Stimulated activated CD8-positive, alpha-beta memory T cell treated with anti-CD3 and anti-CD28 coated beads, Interleukin-2, amount 100 ng/mL, for 1 hour (primary cell): ENCODE data around the gene ARSI.

Source experiments
- DNase-seq, 2 donors: peaks; one replicate each; pipeline ENCODE4 v3.0.0-alpha.2; 2020; ENCODE audit warnings: low read depth in 2 of 2

Gene ARSI

DNA sequence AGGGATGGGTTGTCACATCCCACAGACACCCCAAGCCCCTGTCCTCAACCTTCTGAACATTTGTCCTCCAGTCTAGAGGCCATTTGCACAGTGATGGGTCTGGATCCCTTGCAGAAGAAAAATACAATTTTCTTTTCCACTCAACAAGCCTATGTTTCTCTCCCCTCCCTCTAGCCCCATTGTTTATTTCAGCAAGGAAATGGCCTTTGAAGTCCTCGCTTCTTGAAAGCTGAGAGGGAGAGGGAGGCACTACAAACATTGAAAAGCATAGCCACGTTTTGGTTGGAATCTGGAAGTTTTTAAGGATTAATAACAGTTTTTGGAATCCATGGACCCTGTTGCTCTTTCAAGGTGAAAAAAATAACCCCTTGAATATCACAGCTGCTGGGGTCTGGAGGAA is 24.0 kb upstream of the ARSI start:
- no peak for DNase-seq

- no peak for DNase-seq
These were observed 22.7 kb upstream of the ARSI start for GRCh38 chr5:150325426-150325825.

DNA sequence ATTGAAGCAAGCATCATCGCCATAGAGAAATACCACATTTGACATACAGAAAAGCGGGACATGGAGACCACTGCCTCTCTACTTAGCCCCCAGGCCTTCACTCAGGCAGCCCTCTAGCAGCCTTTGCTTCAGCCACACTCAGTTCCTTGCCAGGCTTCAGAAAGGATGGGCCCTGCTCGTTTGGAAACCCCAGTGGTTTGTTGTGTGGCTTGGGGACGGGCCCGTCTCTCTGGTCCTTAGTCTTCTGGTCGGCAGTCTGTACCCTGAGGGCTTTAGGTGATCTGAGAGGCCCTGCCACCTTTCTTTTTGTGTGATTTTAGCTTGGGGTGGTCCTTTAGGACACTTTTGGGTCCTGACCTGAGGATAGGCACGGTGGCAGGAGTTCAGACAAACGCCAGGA is 21.1 kb upstream of the ARSI start:
- no peak for DNase-seq

GRCh38 chr5:150323092-150323491 is 20.4 kb upstream of the ARSI start:
- no peak for DNase-seq

DNA sequence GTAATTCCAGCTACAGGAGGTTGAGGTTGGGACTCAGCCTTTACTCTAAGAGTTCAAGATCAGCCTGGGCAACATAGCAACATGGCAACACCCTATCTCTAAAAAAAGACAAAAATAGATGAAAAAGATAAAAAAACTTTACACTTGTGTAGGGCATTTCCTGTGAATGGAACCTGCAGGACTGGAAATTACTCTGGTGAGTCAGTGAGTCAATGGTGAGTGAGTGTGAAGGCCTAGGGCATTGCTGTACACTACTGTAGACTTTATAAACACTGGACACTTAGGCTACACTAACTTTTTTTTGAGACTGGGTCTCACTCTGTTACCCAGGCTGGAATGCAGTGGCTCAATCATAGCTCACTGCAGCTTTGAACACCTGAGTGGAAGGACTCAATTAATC is 19.5 kb upstream of the ARSI start:
- DNase-seq, result no peak

- DNase-seq, result no peak
These were observed 19.1 kb upstream of the ARSI start for GRCh38 chr5:150321784-150322183.

- DNase-seq, result no peak
These were observed 18.5 kb upstream of the ARSI start for GRCh38 chr5:150321211-150321610.

- DNase-seq, result no peak
These were observed 17.4 kb upstream of the ARSI start for GRCh38 chr5:150320044-150320613.

DNA sequence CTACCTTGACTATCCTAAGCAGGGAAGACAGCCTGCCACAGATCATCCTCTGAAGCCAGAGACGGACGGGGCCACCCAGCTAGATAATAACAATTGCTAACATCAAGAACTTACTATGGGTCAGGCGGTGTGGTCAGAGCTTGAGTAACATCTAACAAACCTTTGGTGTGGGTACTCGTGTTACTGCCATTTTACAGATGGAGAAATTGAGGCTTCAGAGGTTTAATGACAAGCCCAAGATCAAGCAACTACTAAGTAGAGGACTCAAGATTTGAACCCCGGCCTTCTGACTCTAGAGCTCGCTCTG is 16.7 kb upstream of the ARSI start:
- no peak for DNase-seq

- no peak for DNase-seq
These were observed 16.1 kb upstream of the ARSI start for GRCh38 chr5:150318613-150319483.

DNA sequence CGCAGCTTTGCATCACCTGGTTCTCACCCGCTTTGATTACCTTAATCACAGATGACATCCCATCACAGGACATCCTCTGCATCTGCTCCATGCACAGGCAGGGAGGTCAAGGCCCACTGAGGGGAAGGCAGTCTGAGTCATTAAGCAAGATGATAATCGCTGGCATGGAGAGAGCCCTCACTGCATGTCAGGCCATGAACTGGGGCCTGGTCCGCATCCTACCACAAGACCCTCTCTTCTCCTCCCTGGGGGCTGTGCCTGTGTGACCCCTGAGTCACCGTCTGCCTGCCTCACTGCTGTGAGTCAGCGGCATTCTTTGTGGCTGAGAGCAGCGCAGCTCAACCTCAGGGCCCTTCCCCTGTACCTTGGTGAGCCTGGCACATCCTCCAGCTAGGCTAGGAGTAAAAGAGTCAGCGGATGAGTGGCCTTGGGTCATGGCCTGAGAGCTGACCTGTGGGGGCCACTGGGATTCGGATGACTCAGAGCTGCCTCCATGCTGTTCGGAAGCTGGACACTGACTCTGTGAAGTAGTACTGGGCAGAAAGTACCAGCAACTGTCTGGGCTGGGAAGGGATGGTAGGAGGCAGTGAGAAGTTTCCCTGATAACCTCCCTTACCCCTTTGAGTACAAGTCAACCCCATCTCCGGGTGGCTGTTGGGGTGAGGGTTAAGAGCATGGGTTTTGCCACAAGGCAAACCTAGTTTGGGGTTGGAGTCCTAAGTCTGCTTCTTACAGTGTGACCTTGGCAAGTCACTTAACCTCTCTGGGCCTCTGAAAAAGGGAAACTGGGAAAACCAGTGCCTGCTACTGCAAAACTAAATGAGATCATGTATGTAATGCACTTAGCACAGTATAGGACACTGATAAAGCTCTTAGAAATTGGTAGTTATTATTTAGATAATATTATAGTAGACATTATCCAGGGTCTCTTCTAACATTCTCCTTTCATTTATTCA is 14.6 kb upstream of the ARSI start:
- DNase-seq, result no peak

GRCh38 chr5:150316320-150316719 is 13.6 kb upstream of the ARSI start:
- DNase-seq, result no peak

DNA sequence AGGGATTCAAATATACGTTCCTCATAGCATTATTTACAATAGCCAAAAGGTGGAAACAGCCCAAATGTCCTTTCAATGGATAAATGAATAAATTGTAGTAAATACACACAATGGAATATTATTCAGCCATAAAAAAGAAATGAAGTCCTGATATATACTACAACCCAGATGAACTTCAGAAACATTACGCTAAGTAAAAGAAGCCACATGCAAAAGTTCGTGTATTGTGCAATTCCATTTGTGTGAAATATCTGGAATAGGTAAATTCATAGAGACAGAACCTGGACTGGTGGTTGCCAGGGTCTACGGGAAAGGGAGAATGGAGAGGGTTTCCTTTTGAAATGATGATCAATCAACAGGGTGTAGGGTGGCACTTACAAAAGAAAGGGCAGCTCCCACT is 12.5 kb upstream of the ARSI start:
- no peak for DNase-seq

DNA sequence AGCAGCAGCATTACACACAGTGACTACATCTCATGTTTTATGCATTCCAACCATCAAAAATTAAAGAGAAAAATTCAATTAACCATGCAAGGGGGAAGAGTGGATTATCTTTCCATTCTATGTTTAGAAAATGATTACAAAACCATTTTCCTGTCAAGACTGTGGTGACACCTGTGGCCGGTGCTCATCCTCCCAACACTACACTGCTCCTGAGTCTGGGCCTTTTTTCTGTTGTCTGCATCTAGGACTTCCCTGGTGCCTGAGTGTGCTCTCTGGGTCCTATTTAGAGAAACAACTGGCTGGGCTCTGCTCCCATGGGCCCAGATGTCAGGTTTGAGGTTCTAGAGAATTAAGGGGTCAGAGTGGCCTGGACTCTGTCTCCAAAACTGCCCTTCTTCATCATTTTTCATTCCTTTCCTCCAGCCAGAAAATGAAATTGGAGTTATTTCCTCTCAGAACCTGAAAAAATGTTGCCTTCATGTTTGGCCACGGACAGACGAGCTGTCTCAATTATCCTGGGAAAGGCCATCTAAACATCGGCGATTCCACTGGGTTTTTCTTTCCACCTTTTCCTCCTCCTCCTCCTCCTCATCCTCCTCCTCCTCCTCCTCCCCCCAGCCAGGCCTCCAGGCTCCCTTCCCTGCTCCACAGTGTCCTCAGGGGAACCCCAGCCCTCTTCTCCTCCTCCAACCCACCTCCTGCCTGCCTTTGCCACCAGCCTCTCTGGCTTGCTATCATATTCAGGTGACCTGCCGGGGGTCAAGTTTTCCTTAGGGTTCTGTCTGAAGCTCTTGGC is 11.4 kb upstream of the ARSI start:
- no peak for DNase-seq

DNA sequence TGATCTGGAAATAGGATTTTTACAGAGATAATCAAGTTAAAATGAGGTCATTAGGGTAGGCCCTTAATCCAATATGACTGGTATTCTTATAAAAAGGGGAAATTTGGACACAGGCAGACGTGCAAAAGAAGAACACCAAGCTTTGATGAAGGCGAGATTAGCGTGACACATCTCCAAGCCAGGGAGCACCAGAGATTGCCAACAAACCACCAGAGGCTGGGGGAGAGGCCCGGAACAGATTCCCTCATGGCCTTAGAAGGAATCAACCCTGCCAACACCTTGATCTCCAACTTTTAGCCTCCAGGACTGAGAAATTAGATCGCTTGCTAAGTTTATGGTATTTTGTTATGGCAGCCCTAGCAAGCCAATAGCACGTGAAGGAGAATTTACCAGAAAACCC is 10.8 kb upstream of the ARSI start:
- DNase-seq, result no peak

DNA sequence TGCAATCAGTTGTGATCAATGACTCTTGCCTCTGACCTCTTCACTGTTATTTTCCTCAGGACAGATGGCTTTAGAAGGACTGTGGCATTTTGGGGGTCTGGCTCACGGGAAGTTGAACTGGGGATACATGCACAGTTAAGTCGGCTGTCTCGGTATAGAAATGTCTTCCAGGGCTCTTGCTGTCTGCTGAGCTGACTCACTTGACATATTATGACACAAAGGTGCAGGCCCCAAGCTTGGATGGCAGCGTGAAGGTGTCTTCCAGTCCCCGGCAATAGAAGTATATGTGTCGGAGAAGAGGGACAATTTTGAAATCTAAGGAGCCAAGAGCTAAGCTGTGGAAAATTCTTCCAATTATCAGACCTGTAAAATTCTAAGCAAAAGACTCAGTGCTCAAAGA is 9.8 kb upstream of the ARSI start:
- DNase-seq, result no peak

DNA sequence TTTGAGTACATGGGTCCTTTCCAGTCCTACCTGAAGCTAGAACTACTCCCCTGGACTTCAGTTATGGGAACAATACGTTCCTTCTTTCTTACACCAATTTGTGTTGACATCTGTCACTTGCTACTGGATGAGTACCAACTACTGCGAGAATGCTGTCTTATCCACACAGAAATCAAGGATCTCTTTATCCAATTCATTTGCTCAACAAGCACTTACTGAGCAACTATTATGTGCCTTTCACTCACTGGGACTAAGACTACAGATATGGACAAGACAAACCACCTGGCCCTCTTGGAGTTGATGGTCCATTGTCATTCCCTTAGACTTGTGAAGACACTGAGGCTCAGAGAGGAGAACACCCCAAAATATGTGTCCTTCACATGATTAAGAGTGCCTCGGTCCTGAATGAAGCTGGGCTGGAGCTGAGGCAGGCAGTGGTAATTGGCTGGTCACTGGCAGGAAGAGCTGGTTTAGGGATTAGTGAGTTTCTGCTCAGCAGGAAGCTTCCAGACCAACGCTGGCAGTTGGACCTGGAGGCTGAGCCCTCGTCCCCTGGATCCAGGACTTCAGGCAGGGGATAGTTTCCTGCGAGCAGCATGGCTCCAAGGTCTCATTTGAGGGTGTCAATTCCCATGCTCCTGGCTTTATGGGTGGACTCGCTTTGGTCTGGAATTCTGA is 8.4 kb upstream of the ARSI start:
- DNase-seq, result no peak

GRCh38 chr5:150310246-150310645 is 7.5 kb upstream of the ARSI start:
- DNase-seq, result no peak

DNA sequence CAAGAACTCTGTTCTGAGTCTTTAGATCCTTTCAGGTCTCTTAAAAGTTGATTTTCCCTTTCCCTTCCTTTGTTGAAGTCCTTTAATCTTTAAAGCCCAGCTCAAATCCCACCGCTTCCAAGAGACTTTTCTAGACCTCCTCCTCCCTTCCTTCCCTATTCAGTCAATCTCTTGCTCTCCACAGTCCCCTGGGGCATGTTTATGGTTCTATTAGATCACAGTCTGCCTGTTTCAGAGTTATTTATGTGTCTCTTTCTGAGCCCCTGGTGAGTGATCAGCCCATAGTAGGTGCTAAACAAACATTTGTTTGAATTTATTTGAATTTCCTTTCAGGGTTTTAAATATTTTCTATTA is 7.2 kb upstream of the ARSI start:
- DNase-seq, result no peak

GRCh38 chr5:150309101-150309885 is 6.6 kb upstream of the ARSI start:
- no peak for DNase-seq
